Loucy (cell line): ENCODE data around the gene CELF2.

Experiments
- H2AFZ ChIP-seq: fragments of 200-600 bp; sonication (generic); 2 replicates; pipeline ENCODE4 v1.6.0; 2016; ENCODE audit warnings: antibody characterized with exemption, mild to moderate bottlenecking, low read length, moderate library complexity
- H3F3A ChIP-seq: fragments of 200-600 bp; 2 replicates; pipeline ENCODE4 v1.6.0; 2016; ENCODE audit warnings: antibody characterized with exemption, low read depth, mild to moderate bottlenecking
- H3K27me3 ChIP-seq: fragments of 200-600 bp; sonication (generic); 2 replicates; pipeline ENCODE4 v1.6.1; 2014; ENCODE audit warnings: low read length, mild to moderate bottlenecking; ENCODE audit not compliant: insufficient read depth, poor library complexity, severe bottlenecking
- H3K36me3 ChIP-seq: fragments of 200-600 bp; sonication (generic); 2 replicates; pipeline ENCODE4 v1.6.1; 2016; ENCODE audit warnings: low read length; ENCODE audit not compliant: insufficient read depth
- H3K4me1 ChIP-seq: fragments of 200-600 bp; sonication (generic); 2 replicates; pipeline ENCODE4 v1.5.1; 2014; ENCODE audit warnings: low read length, mild to moderate bottlenecking; ENCODE audit not compliant: insufficient read depth, poor library complexity, severe bottlenecking
- H3K4me2 ChIP-seq: fragments of 200-600 bp; sonication (generic); 2 replicates; pipeline ENCODE4 v1.6.0; 2014; ENCODE audit warnings: antibody characterized with exemption, low read length, low read depth, mild to moderate bottlenecking; ENCODE audit not compliant: poor library complexity, severe bottlenecking
- H3K4me3 ChIP-seq: fragments of 200-600 bp; sonication (generic); 2 replicates; pipeline ENCODE4 v1.5.1; 2014; ENCODE audit warnings: low read length, mild to moderate bottlenecking, mixed read lengths; ENCODE audit not compliant: poor library complexity, severe bottlenecking
- H3K79me2 ChIP-seq: fragments of 200-600 bp; sonication (generic); 2 replicates; pipeline ENCODE4 v1.6.1; 2014; ENCODE audit warnings: low read length; ENCODE audit not compliant: insufficient read depth
- H3K9ac ChIP-seq: fragments of 200-600 bp; sonication (generic); 2 replicates; pipeline ENCODE4 v1.6.0; 2014; ENCODE audit warnings: mild to moderate bottlenecking, low read depth, low read length, moderate library complexity; ENCODE audit not compliant: poor library complexity, severe bottlenecking
- H3K9me2 ChIP-seq: fragments of 200-600 bp; sonication (generic); replicated peaks from 2 replicates; pipeline ENCODE4 v1.6.1; 2016; ENCODE audit warnings: low read depth, low read length, mixed read lengths
- H3K9me3 ChIP-seq: fragments of 200-600 bp; sonication (generic); 2 replicates; pipeline ENCODE4 v1.6.1; 2014; ENCODE audit warnings: mild to moderate bottlenecking, antibody characterized with exemption, low read length, low read depth; ENCODE audit not compliant: insufficient read depth
- H4K20me1 ChIP-seq: fragments of 200-600 bp; sonication (generic); 2 replicates; pipeline ENCODE4 v1.6.0; 2014; ENCODE audit warnings: antibody characterized with exemption, low read length, mild to moderate bottlenecking; ENCODE audit not compliant: insufficient read depth, poor library complexity, severe bottlenecking
- EZH2phosphoT487 ChIP-seq: fragments of 200-600 bp; IDR thresholded peaks from 2 replicates; pipeline ENCODE4 v1.6.1; 2018; ENCODE audit warnings: antibody characterized with exemption, mild to moderate bottlenecking, moderate library complexity, borderline replicate concordance
- TF ChIP-seq, protein P1 (sequence below): fragments of 200-600 bp; sonication (generic); conservative IDR thresholded peaks from 2 replicates; pipeline ENCODE4 v1.5.1; 2014; ENCODE audit warnings: mild to moderate bottlenecking, antibody characterized with exemption, low read length

CELF2 gene

DNA sequence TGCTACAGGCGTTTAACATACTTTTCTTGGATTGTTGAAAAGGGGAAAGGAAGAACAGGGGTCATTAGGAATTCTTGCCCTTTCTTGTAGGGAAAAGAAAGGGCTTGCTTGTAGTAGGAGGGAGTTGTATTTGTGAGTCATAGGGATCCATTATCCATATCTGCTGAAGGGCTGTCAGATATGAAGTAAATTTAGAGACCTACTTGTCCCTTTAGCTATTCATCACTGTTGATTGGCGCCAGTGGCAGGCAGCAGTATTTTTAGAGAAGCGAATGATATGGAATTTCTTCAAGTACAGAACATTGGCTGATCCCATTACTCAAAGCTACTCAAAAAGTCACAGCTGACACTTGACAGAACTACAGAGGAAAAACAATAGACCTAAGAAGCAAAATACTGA lies 97.7 kb downstream of the CELF2 start:
- Histone ChIP-seq H2AFZ (no peak overlapping the region), H3F3A (no peaks in the 10 kb centered on the region), H3K9me3 (no peaks in the 10 kb centered on the region), H3K4me1 (peaks cover 43% of the 10 kb centered on the region), H4K20me1 (no peaks in the 10 kb centered on the region), H3K27me3 (no peaks in the 10 kb centered on the region), H3K79me2 (0 out of 2 replicates have a peak, but pooled peaks cover 6% of the 10 kb centered on the region), H3K36me3 (no peaks in the 10 kb centered on the region), H3K4me3 (no peak overlapping the region), H3K9me2 (no peaks in the 10 kb centered on the region), H3K4me2 (no peak overlapping the region), H3K9ac (no peak overlapping the region)
- TF ChIP-seq EZH2phosphoT487, result no peak
- TF ChIP-seq, protein P1, sequence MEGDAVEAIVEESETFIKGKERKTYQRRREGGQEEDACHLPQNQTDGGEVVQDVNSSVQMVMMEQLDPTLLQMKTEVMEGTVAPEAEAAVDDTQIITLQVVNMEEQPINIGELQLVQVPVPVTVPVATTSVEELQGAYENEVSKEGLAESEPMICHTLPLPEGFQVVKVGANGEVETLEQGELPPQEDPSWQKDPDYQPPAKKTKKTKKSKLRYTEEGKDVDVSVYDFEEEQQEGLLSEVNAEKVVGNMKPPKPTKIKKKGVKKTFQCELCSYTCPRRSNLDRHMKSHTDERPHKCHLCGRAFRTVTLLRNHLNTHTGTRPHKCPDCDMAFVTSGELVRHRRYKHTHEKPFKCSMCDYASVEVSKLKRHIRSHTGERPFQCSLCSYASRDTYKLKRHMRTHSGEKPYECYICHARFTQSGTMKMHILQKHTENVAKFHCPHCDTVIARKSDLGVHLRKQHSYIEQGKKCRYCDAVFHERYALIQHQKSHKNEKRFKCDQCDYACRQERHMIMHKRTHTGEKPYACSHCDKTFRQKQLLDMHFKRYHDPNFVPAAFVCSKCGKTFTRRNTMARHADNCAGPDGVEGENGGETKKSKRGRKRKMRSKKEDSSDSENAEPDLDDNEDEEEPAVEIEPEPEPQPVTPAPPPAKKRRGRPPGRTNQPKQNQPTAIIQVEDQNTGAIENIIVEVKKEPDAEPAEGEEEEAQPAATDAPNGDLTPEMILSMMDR, result no peak

DNA sequence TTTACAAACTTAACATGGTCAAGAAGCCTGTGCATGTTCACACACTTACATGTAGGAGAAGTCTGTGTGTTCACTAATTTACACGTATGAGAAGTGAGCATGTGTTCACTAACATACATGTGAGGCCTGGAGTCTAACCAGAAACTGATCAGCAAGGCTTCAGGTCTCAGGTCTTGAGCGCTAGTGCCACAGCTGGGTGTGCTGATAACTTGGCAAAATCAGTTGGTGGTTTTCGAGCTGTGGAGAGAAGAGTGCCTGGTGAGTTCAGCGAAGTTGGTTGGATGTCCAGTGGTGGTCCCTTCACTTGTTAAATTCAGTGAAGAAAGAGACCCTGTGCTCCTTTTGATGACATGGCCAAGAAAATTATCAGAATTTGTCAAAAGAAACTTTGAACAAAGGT lies 98.7 kb downstream of the CELF2 start:
- H3K27me3 ChIP-seq, result no peaks in the 10 kb centered on the region
- no peaks in the 10 kb centered on the region for H3K9me3 ChIP-seq
- H3F3A ChIP-seq, result no peaks in the 10 kb centered on the region
- H3K4me3 ChIP-seq, result no peak overlapping the region
- H3K4me2 ChIP-seq, result peak overlapping the region; percentile 2
- 0 out of 2 replicates have a peak, but pooled peaks cover 6% of the 10 kb centered on the region for H3K79me2 ChIP-seq
- no peaks in the 10 kb centered on the region for H3K9me2 ChIP-seq
- no peak overlapping the region for H2AFZ ChIP-seq
- H3K9ac ChIP-seq, result no peak overlapping the region
- H4K20me1 ChIP-seq, result no peaks in the 10 kb centered on the region
- TF ChIP-seq, protein P1, result no peak
- no peak for TF ChIP-seq EZH2phosphoT487
- H3K4me1 ChIP-seq, result peaks cover 43% of the 10 kb centered on the region
- H3K36me3 ChIP-seq, result no peaks in the 10 kb centered on the region

DNA sequence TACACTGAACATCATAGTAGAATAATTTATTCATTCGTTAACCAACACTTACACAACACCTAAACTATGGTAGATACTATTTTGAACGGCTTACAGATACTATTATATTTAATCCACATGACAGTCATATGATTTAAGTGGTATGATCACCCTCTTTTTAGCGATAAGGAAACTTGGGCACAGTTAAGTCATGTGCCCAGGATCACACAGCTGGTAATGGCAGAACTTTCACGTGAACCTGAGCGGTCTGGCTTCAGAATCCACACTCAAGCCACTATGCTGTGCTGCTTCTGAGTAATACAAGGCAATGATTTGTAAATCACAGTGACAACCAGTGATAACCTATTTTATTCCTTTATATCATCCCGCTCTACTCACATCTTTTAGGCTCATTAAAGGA lies 99.1 kb downstream of the CELF2 start:
- Histone ChIP-seq H3K79me2 (0 out of 2 replicates have a peak, but pooled peaks cover 6% of the 10 kb centered on the region), H3K4me3 (no peak overlapping the region), H3K36me3 (no peaks in the 10 kb centered on the region)

More for the DNA sequence above, 99.1 kb downstream of the CELF2 start:
- Histone ChIP-seq H3K9ac (no peak overlapping the region), H3K4me2 (peak overlapping the region; percentile 2), H3K4me1 (peaks cover 43% of the 10 kb centered on the region), H3K9me3 (no peaks in the 10 kb centered on the region), H3F3A (no peaks in the 10 kb centered on the region), H2AFZ (no peak overlapping the region), H3K27me3 (no peaks in the 10 kb centered on the region), H4K20me1 (no peaks in the 10 kb centered on the region), H3K9me2 (no peaks in the 10 kb centered on the region)
- TF ChIP-seq, protein P1, result no peak
- no peak for TF ChIP-seq EZH2phosphoT487
